HG03571 (cell line): ENCODE measurements around the gene GBA2.

ENCODE experiments used
- ATAC-seq: cut with Tn5 transposase; IDR thresholded peaks from one replicate; pipeline ENCODE4 v1.9.1; 2021; ENCODE audit not compliant: unreplicated experiment

GBA2 gene

DNA sequence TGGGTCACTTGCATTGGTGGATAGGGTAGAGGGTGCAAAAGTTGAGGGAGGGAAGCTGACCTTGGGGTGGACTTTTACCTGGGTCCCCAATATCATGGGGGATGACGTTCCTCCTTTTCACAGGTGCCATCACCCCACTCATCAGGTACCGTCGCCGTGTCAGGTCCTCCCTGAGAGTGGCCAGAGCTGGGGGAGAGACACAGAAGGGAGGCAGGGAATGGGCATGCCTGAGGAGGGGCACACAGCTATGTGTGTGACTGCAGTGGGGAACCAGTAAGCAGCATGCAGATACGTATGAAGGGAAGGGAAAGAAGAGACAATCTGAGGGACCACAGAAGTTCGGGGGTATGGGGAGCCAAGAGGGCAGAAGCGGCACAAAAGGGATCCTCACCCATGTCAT lies 10.1 kb downstream of the GBA2 start:
- ATAC-seq: no peak

DNA sequence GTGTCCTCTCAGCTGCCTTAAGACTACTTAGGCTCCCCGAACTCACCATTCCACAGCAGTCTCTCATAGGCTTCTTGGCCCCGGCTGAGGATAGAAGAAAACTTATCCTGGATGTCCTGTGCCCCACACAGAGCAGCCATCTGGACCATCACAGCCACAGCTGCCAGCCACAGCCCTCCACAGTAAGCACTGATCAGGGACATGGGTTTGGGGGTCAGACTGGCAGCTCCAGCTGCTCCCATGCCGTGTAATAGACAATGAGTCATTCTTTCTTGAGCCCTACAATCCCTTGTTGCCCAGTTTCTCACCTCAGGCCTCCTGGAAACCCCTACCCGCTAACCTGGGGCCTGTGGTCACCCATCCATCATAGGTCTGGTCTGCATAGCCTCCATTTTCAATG lies 10.8 kb downstream of the GBA2 start:
- no peak for ATAC-seq

DNA sequence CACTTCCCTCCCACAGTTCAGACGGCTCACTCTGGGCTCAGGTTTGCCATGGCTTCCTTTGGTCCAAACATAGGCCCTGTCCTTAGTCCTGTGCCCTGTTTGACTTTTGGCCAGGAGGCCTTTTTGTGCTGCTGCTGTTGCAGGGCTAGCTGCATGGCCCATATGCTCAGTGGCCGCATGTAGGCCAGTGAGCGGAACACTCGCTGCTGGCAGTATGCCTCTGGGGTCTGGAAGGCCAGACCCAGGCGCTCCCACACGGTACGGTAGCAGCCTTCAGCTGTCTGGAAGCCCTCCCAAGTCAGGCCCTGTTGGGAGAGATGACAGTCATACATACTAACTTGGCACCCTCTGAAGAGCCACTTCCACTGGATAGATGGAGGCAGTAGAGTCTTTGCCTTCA lies 11.9 kb downstream of the GBA2 start:
- ATAC-seq: no peak

GRCh38 chr9:35736201-35736633 lies 12.8 kb downstream of the GBA2 start:
- no peak for ATAC-seq

DNA sequence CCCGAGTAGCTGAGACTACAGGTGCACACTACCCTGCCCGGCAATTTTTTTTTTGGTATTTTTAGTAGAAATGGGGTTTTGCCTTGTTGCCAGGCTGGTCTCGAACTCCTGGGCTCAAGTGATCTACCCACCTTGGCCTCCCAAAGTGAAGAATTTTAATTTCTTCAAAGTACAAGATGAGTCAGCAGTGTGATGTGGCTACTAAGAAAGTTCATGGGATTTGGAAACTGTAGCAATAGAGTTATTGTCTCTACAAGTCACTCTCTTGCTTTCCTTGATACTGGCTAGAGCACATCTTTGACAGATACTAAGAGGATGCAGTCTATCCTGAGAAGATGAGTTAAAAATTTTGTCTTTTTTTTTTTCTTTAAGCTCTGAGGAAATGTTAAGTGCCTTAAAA lies 14.9 kb downstream of the GBA2 start:
- no peak for ATAC-seq

DNA sequence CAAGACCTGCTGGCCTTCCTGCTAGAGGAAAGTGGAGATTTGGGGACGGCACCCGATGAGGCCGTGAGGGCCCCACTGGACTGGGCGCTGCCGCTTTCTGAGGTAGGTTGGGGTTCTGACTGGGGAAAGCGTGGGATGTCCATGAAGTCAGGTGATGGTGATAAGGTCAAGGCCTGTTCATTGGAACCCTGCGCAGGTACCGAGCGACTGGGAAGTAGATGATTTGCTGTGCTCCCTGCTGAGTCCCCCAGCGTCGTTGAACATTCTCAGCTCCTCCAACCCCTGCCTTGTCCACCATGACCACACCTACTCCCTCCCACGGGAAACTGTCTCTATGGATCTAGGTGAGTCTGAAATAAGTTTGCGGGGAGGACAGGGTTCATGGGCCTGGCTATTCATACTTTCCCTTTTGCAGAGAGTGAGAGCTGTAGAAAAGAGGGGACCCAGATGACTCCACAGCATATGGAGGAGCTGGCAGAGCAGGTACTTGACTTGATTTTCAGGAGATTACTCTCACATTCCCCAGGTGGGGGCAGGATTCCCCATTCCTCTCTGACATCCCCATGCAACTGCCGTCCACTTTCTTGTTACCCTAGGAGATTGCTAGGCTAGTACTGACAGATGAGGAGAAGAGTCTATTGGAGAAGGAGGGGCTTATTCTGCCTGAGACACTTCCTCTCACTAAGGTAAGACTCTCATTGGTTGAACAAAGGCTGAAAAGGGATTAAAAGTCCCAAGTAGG lies 16.1 kb downstream of the GBA2 start:
- ATAC-seq: no peak

DNA sequence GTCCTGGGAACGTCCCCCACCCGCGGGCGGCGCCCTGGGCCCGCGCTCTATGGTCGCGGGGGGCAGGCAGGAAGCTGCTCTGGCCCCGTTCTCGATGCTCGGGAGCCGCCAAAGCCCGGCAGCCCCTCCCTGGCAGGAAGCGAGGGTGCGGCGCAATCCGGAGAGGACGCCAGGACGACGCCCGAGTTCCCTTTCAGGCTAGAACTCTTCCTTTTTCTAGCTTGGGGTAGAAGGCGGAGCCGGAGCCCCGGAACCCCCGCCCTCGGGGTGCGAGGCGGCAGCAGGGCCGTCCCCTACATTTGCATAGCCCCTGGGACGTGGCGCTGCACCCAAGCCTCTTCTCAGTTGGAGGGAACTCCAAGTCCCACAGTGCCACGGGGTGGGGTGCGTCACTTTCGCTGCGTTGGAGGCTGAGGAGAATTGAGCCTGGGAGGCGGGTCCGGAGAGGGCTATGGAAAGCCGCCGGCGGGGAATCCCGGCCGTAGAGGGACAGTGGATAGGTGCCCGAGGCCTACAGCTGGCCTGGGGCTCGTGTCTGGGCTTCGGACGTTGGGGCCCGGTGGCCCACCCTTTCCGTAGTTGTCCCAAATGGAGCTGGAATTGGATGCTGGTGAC lies 16.7 kb downstream of the GBA2 start, which contains the start of the genes CREB3 and TLN1:
Gene CREB3 (plus strand): TSS at position 482 of the 615 bp plus-strand sequence. CDS start 107 bp downstream, at position 589.
Gene TLN1 (minus strand): TSS at position 11 of the 615 bp plus-strand sequence. CDS start 6,501 bp downstream, outside the sequence.
- ATAC-seq: peak; percentile 77

DNA sequence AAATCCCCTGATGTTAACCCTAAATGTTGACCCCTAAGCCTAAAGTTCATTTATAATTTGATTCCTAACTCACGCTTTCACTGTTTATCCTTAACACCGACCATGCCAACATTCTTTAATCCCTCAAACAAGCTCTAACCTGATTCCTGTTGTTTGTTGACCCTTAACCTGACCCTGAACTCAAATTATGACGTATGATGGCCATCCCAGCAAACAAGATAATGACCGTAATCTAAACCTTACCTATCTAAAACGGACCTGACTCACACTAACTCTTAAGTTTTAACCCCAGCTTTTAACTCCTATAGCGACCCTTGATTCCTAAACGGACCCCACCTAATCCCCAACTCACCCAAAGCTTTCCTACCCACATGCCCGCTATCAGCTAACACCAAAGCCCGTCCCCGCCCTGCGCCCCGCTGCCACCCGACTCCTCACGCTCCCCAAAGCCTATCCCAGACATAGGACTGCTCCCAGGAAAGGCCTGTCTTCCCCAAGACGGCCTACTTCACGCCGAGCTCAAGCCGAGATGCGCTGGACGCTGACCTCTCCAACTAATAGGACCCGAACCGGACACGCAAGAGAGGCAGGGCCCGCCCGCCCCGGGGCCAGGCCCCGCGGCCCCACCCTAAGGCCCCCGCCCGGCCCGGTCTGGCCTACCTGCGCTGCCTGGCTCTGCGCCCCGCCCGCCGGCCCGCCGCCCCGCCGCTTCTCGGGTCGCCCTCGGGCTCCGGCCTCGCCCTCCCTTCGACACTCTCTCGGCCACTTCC lies 17.4 kb downstream of the GBA2 start:
- no peak for ATAC-seq

DNA sequence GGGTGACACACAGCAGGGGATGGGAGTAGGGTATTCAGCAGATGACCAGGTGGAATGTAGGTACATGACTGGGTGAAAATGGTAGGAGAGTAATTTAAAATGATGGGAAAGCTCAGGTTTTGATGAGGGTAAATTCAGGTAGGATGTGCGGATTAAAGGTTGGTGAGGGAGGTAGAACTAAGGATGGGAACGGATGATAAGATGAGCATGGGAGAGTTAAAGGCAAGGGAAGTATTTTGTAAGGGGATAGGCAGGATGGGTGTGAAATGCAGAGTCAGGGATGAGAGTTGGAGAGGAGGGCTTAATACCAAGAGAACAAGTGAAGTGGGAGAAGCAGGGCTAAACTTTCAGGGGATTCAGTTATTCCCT lies 18.6 kb downstream of the GBA2 start:
- ATAC-seq: no peak

- ATAC-seq: no peak
Observed at GRCh38 chr9:35729700-35730485, 19.1 kb downstream of the GBA2 start.

GRCh38 chr9:35729101-35729500 lies 19.9 kb downstream of the GBA2 start:
- ATAC-seq: no peak

GRCh38 chr9:35728041-35728971 lies 20.7 kb downstream of the GBA2 start:
- no peak for ATAC-seq

DNA sequence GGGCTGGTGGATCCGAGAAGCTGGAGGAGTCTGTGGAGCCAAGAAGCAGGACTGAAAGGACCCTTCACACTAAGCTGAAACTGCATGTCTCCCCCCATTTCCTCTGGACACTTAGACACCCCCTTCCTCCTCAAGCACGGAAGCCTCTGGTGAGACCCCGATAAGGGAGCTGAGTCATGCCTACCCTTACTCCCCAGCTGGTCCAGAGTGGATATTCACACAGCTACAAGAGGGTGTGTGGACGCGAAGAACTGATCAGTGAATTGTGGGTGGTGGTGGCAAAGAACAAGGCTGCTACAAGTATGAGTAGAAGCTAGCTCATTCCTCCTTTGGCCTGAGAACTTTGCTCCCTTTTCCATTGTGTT lies 21.4 kb downstream of the GBA2 start:
- ATAC-seq: no peak

DNA sequence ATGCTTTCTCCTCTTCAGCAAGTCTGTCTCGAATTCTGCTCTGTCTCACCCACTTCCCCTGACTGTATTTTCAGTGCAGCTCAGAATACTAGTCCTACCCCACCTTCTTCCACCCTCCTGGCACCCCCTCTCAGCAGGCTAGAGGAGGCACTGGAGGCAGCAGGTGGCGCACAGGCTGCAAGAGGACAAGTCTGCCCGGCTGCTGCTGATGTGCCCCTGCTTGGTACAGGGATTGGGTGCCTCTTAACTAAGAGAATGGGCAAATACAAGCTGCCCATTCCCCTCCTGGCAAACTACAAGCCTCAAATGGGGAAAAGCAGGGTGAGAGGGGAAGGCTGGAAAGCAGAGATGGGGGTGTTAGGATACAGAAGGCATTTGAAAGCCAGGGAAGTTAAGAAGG lies 22.1 kb downstream of the GBA2 start:
- ATAC-seq: no peak

DNA sequence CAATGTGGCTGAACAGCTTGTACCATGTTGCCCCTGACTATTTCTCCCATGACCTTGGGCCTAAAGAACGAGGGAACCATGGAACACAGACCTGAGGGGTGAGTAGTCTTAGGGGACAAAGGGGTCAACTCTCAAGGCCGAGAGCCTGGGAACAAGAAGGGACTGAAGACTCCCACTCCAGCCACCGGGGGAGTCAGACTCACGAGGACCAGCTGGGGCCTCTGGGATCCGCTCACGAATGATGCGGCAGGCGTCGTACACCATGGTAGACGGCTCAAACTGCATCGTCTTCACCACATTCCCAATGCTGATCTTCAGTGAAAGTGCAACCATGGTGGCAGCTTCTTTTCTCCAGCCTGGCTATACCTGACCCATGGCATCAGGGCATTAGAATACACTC lies 23.7 kb downstream of the GBA2 start:
- ATAC-seq: no peak

DNA sequence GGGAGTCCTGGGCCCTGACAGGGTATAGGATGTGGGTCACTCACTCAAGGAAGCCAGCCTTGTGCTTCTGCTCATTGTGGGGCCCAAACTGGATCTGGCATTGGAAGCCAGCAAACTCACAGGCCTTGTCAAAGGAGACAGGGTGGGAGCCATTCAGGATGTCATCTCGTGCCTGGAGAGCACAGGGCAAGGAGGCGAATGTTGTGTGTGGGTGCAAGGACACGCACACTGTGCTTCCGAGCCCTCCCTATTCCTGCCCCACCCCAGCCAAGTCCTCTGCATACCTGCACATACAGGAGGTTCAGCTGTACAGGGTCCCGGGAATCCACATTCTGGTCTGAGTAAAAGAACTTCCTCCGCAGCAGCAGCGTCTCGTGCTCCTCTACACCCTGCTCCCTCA lies 25.1 kb downstream of the GBA2 start:
- ATAC-seq: no peak

DNA sequence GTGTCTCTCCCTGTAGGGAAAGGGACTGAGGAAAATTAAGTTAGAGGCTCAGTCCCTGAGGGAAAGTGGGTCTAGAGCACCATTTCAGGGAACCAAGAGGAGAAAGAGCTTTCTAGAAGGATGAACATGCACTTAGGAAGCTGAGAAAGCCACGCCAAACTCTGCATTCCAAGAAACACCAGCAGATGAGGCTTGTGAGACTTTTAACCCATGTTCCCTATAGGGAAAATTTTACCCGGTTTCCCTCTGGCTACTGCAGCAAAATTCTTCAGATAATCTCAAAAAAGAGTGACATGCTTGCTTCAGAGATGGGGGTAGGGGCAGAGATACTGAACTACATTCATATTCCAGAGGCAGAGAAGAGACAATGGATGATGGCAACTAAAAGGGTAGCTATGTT lies 25.6 kb downstream of the GBA2 start:
- ATAC-seq: no peak

- ATAC-seq: no peak
Observed at GRCh38 chr9:35719546-35719945, 29.5 kb downstream of the GBA2 start.

GRCh38 chr9:35718721-35719511 lies 30.1 kb downstream of the GBA2 start:
- ATAC-seq: no peak
